Hepatocyte (in vitro differentiated cells): ENCODE data around the gene HTR3A. TPM values are rescaled to one million over a fixed set of nuclear protein-coding genes. Genes with fewer than 3 reads are reported as not detected.
A peak's percentile ranks its signal among the peaks of the same experiment; 100 is the strongest.

Experiments
- DNase-seq: peaks from one replicate; pipeline ENCODE4 v3.0.0-alpha.2; 2016; ENCODE audit warnings: low spot score
- H2AFZ ChIP-seq: fragments of 200-600 bp; sonication (generic); 2 replicates; pipeline ENCODE4 v1.6.0; 2016; ENCODE audit warnings: antibody characterized with exemption, mild to moderate bottlenecking
- H3K27ac ChIP-seq: fragments of 200-600 bp; sonication (generic); 2 replicates; pipeline ENCODE4 v1.5.1; 2016; ENCODE audit warnings: mild to moderate bottlenecking
- H3K27me3 ChIP-seq: fragments of 200-600 bp; sonication (generic); 2 replicates; pipeline ENCODE4 v1.6.1; 2016
- H3K36me3 ChIP-seq: fragments of 200-600 bp; sonication (generic); replicated peaks from 2 replicates; pipeline ENCODE4 v1.5.1; 2016; ENCODE audit warnings: low read depth; ENCODE audit not compliant: insufficient read depth
- H3K4me1 ChIP-seq: fragments of 200-600 bp; sonication (generic); 2 replicates; pipeline ENCODE4 v1.5.1; 2016; ENCODE audit warnings: mild to moderate bottlenecking, moderate library complexity; ENCODE audit not compliant: insufficient read depth
- H3K4me2 ChIP-seq: fragments of 200-600 bp; sonication (generic); 2 replicates; pipeline ENCODE4 v1.6.0; 2016
- H3K4me3 ChIP-seq: fragments of 200-600 bp; sonication (generic); 2 replicates; pipeline ENCODE4 v1.5.1; 2016; ENCODE audit warnings: mild to moderate bottlenecking
- H3K79me2 ChIP-seq: fragments of 200-600 bp; sonication (generic); 2 replicates; pipeline ENCODE4 v1.6.0; 2017; ENCODE audit warnings: mild to moderate bottlenecking
- H3K9me2 ChIP-seq: fragments of 200-600 bp; sonication (generic); replicated peaks from 2 replicates; pipeline ENCODE4 v1.6.0; 2017; ENCODE audit warnings: mild to moderate bottlenecking; ENCODE audit not compliant: insufficient read depth
- H3K9me3 ChIP-seq: fragments of 200-600 bp; sonication (generic); 2 replicates; pipeline ENCODE4 v1.5.1; 2016; ENCODE audit warnings: low read depth, mild to moderate bottlenecking
- H4K20me1 ChIP-seq: fragments of 200-600 bp; sonication (generic); 2 replicates; pipeline ENCODE4 v1.6.0; 2016; ENCODE audit warnings: mild to moderate bottlenecking; ENCODE audit not compliant: insufficient read depth, poor library complexity, severe bottlenecking
- CTCF ChIP-seq: fragments of 200-600 bp; sonication (generic); IDR thresholded peaks from 2 replicates; pipeline ENCODE4 v1.5.1; 2016; ENCODE audit warnings: antibody characterized with exemption, mild to moderate bottlenecking; ENCODE audit not compliant: poor library complexity
- EZH2 ChIP-seq: fragments of 200-600 bp; sonication (generic); IDR thresholded peaks from 2 replicates; pipeline ENCODE4 v1.6.1; 2016; ENCODE audit warnings: antibody characterized with exemption, mild to moderate bottlenecking, borderline replicate concordance
- EZH2phosphoT487 ChIP-seq: fragments of 200-600 bp; sonication (generic); IDR thresholded peaks from one replicate; pipeline ENCODE4 v1.6.1; 2018; ENCODE audit warnings: antibody characterized with exemption, mild to moderate bottlenecking, low read depth, moderate library complexity; ENCODE audit not compliant: unreplicated experiment, severe bottlenecking
- WGBS: methylation state at CpG from one replicate; pipeline ENCODE4 v1.1.6; 2016; ENCODE audit warnings: low lambda C conversion rate; ENCODE audit errors: missing lambda C conversion rate; 5-methylcytosine and 5-hydroxymethylcytosine counted together
- polyA plus RNA-seq: library from polyadenylated mRNA; unstranded; fragments of >200 nt; fragmentation: Nextera tagmentation; extraction: Ambion mirVana; gene quantifications from 2 replicates; pipeline ENCODE4 v1.2.1, GENCODE V29; 2016
- total RNA-seq: library from RNA; depleted of rRNA; stranded (reverse); fragments of >200 nt; gene quantifications from 2 replicates; pipeline ENCODE4 v1.2.3, GENCODE V29; 2014

Gene HTR3A
- total and polyA plus RNA-seq, 2 experiments from 2014 or later, result not detected

- Histone ChIP-seq H3K27ac (no peak overlapping the region), H4K20me1 (no peaks in the 10 kb centered on the region), H3K4me1 (no peaks in the 10 kb centered on the region), H2AFZ (no peak overlapping the region), H3K4me2 (no peak overlapping the region), H3K9me3 (no peaks in the 10 kb centered on the region), H3K9me2 (no peaks in the 10 kb centered on the region), H3K36me3 (no peaks in the 10 kb centered on the region), H3K4me3 (no peak overlapping the region), H3K27me3 (peaks cover 19% of the 10 kb centered on the region), H3K79me2 (no peaks in the 10 kb centered on the region)
- peak; percentile 31 for DNase-seq
- TF ChIP-seq EZH2 (no peak), EZH2phosphoT487 (no peak), CTCF (peak; percentile 15)
- WGBS, result 17% methylated on average over 1 of the region's 1 CpG
Observed at GRCh38 chr11:114026355-114026754, 51.4 kb downstream of the HTR3A start.

- Histone ChIP-seq H3K27me3 (peaks cover 19% of the 10 kb centered on the region), H3K4me2 (no peak overlapping the region), H3K36me3 (no peaks in the 10 kb centered on the region), H2AFZ (no peak overlapping the region), H3K9me2 (no peaks in the 10 kb centered on the region), H3K27ac (no peak overlapping the region), H3K9me3 (no peaks in the 10 kb centered on the region), H4K20me1 (no peaks in the 10 kb centered on the region), H3K4me1 (no peaks in the 10 kb centered on the region), H3K4me3 (no peak overlapping the region), H3K79me2 (no peaks in the 10 kb centered on the region)
- 55% methylated on average over 11 of the region's 11 CpGs for WGBS
- DNase-seq, result no peak
- no peak for TF ChIP-seq EZH2
- TF ChIP-seq CTCF, result no peak
- TF ChIP-seq EZH2phosphoT487, result no peak
Observed at GRCh38 chr11:114027391-114027790, 52.5 kb downstream of the HTR3A start.

- Histone ChIP-seq H3K4me2 (no peak overlapping the region), H3K27me3 (peaks cover 19% of the 10 kb centered on the region), H3K79me2 (no peaks in the 10 kb centered on the region), H3K9me3 (no peaks in the 10 kb centered on the region), H2AFZ (no peak overlapping the region), H4K20me1 (no peaks in the 10 kb centered on the region), H3K4me1 (no peaks in the 10 kb centered on the region), H3K36me3 (no peaks in the 10 kb centered on the region), H3K27ac (no peak overlapping the region), H3K4me3 (no peak overlapping the region), H3K9me2 (no peaks in the 10 kb centered on the region)
- no peak for DNase-seq
- 58% methylated on average over 4 of the region's 4 CpGs for WGBS
- TF ChIP-seq EZH2phosphoT487 (no peak), EZH2 (no peak), CTCF (peak; percentile 35)
Observed at GRCh38 chr11:114027926-114028325, 53.0 kb downstream of the HTR3A start.
